Peyer's patch (tissue), 4 donors: ENCODE data around the gene DEGS2.

Experiments
- CTCF ChIP-seq, 6 experiments: fragments of 450-650 bp in 4 of 6; fragments of 200-600 bp in 2 of 6; sonication (generic) in 1 of 6; IDR thresholded peaks; one replicate each; pipeline ENCODE4 v1.5.1; 2017 to 2019; ENCODE audit warnings: antibody characterized with exemption in 6 of 6, mild to moderate bottlenecking in 3 of 6, moderate library complexity in 1 of 6
- POLR2A ChIP-seq, 2 donors: fragments of 450-650 bp; IDR thresholded peaks; one replicate each; pipeline ENCODE4 v1.5.1; 2017; ENCODE audit warnings: antibody characterized with exemption in 2 of 2, mild to moderate bottlenecking in 2 of 2, moderate library complexity in 2 of 2

GRCh38 chr14:100170880-100171279, 11.4 kb upstream of the DEGS2 start:
- TF ChIP-seq CTCF (IDR thresholded peaks at IDR 0.05) (no peak), POLR2A (IDR thresholded peaks at IDR 0.05) (no peak)
